22Rv1 (cell line): Measurements from ENCODE around the gene ALOX15B.
A peak's percentile ranks its signal among the peaks of the same experiment; 100 is the strongest.

Experiments used
- H3K27ac ChIP-seq: fragments of 450-650 bp; 2 replicates; pipeline ENCODE4 v1.5.1; 2017
- ZFX ChIP-seq: fragments of 450-650 bp; IDR thresholded peaks from 2 replicates; pipeline ENCODE4 v1.6.1; 2017; ENCODE audit warnings: antibody characterized with exemption, borderline replicate concordance
- TF ChIP-seq, protein P1 (sequence below): fragments of 450-650 bp; IDR thresholded peaks from 2 replicates; pipeline ENCODE4 v1.5.1; 2017; ENCODE audit warnings: mild to moderate bottlenecking

Gene ALOX15B

GRCh38 chr17:7997186-7997585 lies 41.7 kb upstream of the ALOX15B start:
- TF ChIP-seq, protein P1, sequence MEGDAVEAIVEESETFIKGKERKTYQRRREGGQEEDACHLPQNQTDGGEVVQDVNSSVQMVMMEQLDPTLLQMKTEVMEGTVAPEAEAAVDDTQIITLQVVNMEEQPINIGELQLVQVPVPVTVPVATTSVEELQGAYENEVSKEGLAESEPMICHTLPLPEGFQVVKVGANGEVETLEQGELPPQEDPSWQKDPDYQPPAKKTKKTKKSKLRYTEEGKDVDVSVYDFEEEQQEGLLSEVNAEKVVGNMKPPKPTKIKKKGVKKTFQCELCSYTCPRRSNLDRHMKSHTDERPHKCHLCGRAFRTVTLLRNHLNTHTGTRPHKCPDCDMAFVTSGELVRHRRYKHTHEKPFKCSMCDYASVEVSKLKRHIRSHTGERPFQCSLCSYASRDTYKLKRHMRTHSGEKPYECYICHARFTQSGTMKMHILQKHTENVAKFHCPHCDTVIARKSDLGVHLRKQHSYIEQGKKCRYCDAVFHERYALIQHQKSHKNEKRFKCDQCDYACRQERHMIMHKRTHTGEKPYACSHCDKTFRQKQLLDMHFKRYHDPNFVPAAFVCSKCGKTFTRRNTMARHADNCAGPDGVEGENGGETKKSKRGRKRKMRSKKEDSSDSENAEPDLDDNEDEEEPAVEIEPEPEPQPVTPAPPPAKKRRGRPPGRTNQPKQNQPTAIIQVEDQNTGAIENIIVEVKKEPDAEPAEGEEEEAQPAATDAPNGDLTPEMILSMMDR, result peak; percentile 83
- TF ChIP-seq ZFX, result no peak
- H3K27ac ChIP-seq, result peak overlapping the region; percentile 24

GRCh38 chr17:8001976-8002720 lies 36.7 kb upstream of the ALOX15B start, which contains the start of gene GUCY2D:
TSS of gene GUCY2D (plus strand) at chr17:8002615. CDS start at chr17:8003048, 433 bp downstream.
- TF ChIP-seq ZFX, result no peak
- TF ChIP-seq, protein P1, result no peak
- H3K27ac ChIP-seq, result no peak within 1 kb of the TSS

- no peak overlapping the region for H3K27ac ChIP-seq
- no peak for TF ChIP-seq ZFX
- TF ChIP-seq, protein P1, result no peak
Observed at GRCh38 chr17:8002721-8003593, 35.9 kb upstream of the ALOX15B start.

- TF ChIP-seq, protein P1, result no peak
- no peak for TF ChIP-seq ZFX
Observed at GRCh38 chr17:8003594-8004181, 35.2 kb upstream of the ALOX15B start.

GRCh38 chr17:8004899-8005298 lies 34.0 kb upstream of the ALOX15B start:
- TF ChIP-seq, protein P1, result no peak
- H3K27ac ChIP-seq, result no peak overlapping the region; the same call in 1 of the 2 replicates

More at GRCh38 chr17:8003594-8004181, 35.2 kb upstream of the ALOX15B start:
- no peak overlapping the region for H3K27ac ChIP-seq

GRCh38 chr17:8005357-8005756 lies 33.5 kb upstream of the ALOX15B start:
- peak overlapping the region; percentile 66 for H3K27ac ChIP-seq
- TF ChIP-seq, protein P1, result no peak
- TF ChIP-seq ZFX, result no peak
